Activated naive CD8-positive, alpha-beta T cell treated with anti-CD3 and anti-CD28 coated beads for 36 hours (primary cell): ENCODE results near the gene AFDN. TPM values are rescaled to one million over a fixed set of nuclear protein-coding genes. Genes with fewer than 3 reads are reported as not detected.

Experiments
- DNase-seq: peaks from one replicate; pipeline ENCODE4 v3.0.0; 2021
- H3K27ac Mint-ChIP-seq: one replicate; pipeline ENCODE4 v1.8.0; 2022; ENCODE audit warnings: mild to moderate bottlenecking, moderate library complexity, mixed read lengths
- H3K27me3 Mint-ChIP-seq: one replicate; pipeline ENCODE4 v1.8.0; 2022; ENCODE audit warnings: mild to moderate bottlenecking, mixed read lengths
- H3K36me3 Mint-ChIP-seq: one replicate; pipeline ENCODE4 v1.8.0; 2021; ENCODE audit warnings: mild to moderate bottlenecking, mixed read lengths
- H3K4me1 Mint-ChIP-seq: one replicate; pipeline ENCODE4 v1.8.0; 2021; ENCODE audit warnings: mixed read lengths
- H3K4me3 Mint-ChIP-seq: one replicate; pipeline ENCODE4 v1.8.0; 2022; ENCODE audit warnings: mild to moderate bottlenecking, moderate library complexity, mixed read lengths
- H3K9me3 Mint-ChIP-seq: one replicate; pipeline ENCODE4 v1.8.0; 2022; ENCODE audit warnings: mixed read lengths
- total RNA-seq, 2 experiments: library from RNA; stranded (reverse); gene quantifications; one replicate each; pipeline ENCODE4 v1.2.3, GENCODE V29; 2021

The AFDN gene
- total RNA-seq, 2 experiments from 2014 or later, result 18.7 to 23.5 TPM

DNA sequence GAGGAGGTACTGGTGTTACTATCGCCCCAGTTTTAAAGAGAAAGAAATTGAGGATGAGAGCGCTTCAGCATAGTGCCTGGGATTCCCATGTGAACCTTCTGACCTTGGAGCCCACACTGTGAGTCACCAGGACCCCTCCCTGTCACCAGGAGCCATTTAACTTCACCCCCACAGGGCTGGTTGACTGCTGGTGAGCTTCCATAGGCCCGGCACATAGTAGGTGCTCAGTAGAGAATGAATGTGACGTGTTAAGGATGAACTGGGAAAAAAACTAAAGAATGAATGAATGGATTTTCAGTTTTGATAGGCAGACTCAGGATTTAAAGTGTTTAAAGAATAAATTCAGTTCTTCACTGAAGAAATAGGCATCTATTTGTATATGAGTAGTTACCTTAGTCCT lies 117.4 kb downstream of the AFDN start:
- Mint-ChIP-seq H3K4me1 (no peaks in the 10 kb centered on the region), H3K4me3 (no peak overlapping the region), H3K36me3 (no peaks in the 10 kb centered on the region), H3K27ac (no peak overlapping the region), H3K27me3 (peaks cover 6% of the 10 kb centered on the region), H3K9me3 (no peaks in the 10 kb centered on the region)
- no peak for DNase-seq

DNA sequence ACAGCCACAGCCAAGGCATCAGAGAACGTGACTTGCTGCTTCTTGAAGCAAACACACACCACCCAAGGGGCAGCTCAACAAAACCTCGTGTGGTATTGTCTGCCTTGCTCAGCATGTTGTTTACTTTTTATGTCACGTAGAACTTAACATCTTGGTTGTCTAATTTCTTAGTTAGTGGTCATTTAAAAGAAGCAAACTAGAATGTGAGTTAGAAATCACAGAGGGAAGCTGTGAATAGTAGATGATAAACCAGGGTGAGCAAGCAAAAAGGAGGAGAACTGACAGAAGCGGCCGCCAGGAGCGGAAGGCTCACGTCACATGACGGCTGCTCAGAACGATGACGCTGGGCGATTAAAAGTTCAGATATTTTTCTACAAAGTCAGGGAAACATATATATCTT lies 119.3 kb downstream of the AFDN start:
- Mint-ChIP-seq H3K9me3 (no peaks in the 10 kb centered on the region), H3K36me3 (peaks cover 4% of the 10 kb centered on the region), H3K27me3 (no peaks in the 10 kb centered on the region), H3K4me1 (no peaks in the 10 kb centered on the region), H3K4me3 (no peak overlapping the region), H3K27ac (no peak overlapping the region)
- DNase-seq, result no peak

DNA sequence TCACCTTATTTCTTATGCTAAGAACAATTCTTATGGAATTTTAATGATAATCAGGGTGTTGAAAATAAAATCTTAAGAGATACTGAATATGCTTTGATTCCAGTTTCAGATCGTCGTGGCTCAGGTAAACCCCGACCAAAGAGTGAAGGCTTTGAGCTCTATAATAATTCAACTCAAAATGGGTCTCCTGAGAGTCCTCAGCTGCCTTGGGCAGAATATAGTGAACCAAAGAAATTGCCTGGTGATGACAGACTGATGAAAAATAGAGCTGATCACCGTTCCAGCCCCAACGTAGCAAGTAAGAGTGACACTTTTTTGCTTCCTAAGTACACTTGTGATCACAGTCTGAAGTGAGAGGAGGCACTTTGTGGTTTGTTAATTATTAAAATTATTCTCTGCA lies 119.9 kb downstream of the AFDN start:
- H3K9me3 Mint-ChIP-seq, result no peaks in the 10 kb centered on the region
- peaks cover 7% of the 10 kb centered on the region for H3K36me3 Mint-ChIP-seq
- H3K4me3 Mint-ChIP-seq, result no peak overlapping the region
- DNase-seq, result no peak
- no peaks in the 10 kb centered on the region for H3K27me3 Mint-ChIP-seq
- no peak overlapping the region for H3K27ac Mint-ChIP-seq
- no peaks in the 10 kb centered on the region for H3K4me1 Mint-ChIP-seq

DNA sequence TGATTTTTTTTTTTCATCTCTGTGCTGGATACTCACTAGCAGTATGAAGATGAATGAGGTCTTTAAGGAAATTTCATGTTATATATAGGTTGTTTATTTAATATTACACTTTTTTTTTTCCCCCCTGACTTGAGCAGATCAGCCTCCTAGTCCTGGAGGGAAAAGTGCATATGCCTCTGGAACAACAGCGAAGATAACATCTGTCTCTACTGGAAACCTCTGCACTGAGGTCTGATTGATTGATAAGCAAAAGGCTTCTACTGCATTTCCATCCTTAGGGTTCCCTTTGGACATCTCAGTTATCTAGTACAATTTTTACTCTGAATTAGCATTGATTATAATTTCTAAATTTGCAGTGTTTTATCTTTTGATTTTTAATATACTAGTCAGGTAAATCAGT lies 121.0 kb downstream of the AFDN start:
- Mint-ChIP-seq H3K4me3 (no peak overlapping the region), H3K27ac (no peak overlapping the region), H3K9me3 (no peaks in the 10 kb centered on the region), H3K36me3 (peaks cover 7% of the 10 kb centered on the region), H3K4me1 (no peaks in the 10 kb centered on the region), H3K27me3 (no peaks in the 10 kb centered on the region)
- DNase-seq, result no peak

GRCh38 chr6:167948716-167949115 lies 122.0 kb downstream of the AFDN start:
- H3K36me3 Mint-ChIP-seq, result peaks cover 7% of the 10 kb centered on the region
- no peaks in the 10 kb centered on the region for H3K4me1 Mint-ChIP-seq
- no peaks in the 10 kb centered on the region for H3K9me3 Mint-ChIP-seq
- no peak overlapping the region for H3K27ac Mint-ChIP-seq
- no peak overlapping the region for H3K4me3 Mint-ChIP-seq
- H3K27me3 Mint-ChIP-seq, result no peaks in the 10 kb centered on the region
- DNase-seq, result no peak

GRCh38 chr6:167949121-167949684 lies 122.5 kb downstream of the AFDN start:
- no peaks in the 10 kb centered on the region for H3K4me1 Mint-ChIP-seq
- DNase-seq, result no peak
- no peak overlapping the region for H3K27ac Mint-ChIP-seq
- no peaks in the 10 kb centered on the region for H3K27me3 Mint-ChIP-seq
- peaks cover 7% of the 10 kb centered on the region for H3K36me3 Mint-ChIP-seq
- H3K9me3 Mint-ChIP-seq, result no peaks in the 10 kb centered on the region
- H3K4me3 Mint-ChIP-seq, result no peak overlapping the region

DNA sequence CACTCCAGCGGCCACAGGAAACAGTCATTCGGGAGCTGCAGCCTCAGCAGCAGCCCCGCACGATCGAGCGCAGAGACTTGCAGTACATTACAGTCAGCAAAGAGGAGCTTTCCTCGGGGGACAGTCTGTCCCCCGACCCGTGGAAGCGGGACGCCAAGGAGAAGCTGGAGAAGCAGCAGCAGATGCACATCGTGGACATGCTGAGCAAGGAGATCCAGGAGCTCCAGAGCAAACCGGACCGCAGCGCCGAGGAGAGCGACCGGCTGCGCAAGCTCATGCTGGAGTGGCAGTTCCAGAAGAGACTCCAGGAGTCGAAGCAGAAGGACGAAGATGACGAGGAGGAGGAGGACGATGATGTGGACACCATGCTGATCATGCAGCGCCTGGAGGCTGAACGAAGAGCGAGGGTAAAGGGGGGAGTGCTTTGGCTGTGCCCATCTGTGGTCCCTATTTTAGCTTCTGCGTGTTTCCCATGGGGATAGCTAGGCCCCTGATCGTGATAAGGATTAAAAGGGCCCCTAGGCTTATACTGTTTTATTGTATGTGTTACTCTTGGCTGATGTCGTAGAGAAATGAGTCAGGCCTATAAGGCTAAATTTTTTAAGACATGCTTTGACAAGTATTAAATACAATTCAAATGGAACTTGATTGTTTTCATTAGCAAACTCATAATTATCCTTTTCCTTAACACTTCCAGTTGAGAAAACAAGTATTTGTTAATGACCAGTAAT lies 125.2 kb downstream of the AFDN start:
- no peak overlapping the region for H3K4me3 Mint-ChIP-seq
- no peaks in the 10 kb centered on the region for H3K9me3 Mint-ChIP-seq
- no peaks in the 10 kb centered on the region for H3K27me3 Mint-ChIP-seq
- no peak for DNase-seq
- peaks cover 7% of the 10 kb centered on the region for H3K36me3 Mint-ChIP-seq
- H3K27ac Mint-ChIP-seq, result no peak overlapping the region
- H3K4me1 Mint-ChIP-seq, result no peaks in the 10 kb centered on the region

DNA sequence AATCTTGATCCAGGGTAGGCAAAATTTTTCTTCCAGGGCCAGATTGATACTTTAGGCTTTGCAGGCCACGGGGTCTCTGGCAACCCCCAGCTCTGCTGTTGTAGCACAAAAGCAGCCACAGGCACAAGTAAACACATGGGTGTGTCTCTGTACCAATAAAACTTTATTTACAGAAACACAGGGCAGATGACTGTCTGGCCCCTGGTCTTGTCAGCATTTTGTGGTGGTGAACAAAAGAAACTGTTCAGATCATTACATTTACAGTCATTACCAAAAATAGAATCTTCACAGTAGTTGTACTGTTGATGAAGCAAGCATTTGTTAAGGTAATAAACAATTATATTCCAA lies 125.8 kb downstream of the AFDN start:
- Mint-ChIP-seq H3K27ac (no peak overlapping the region), H3K4me3 (no peak overlapping the region), H3K36me3 (peaks cover 7% of the 10 kb centered on the region), H3K4me1 (no peaks in the 10 kb centered on the region), H3K27me3 (no peaks in the 10 kb centered on the region), H3K9me3 (no peaks in the 10 kb centered on the region)
- no peak for DNase-seq

- H3K4me3 Mint-ChIP-seq, result no peak overlapping the region
- peaks cover 2% of the 10 kb centered on the region for H3K27me3 Mint-ChIP-seq
- no peak for DNase-seq
Measured at GRCh38 chr6:167953551-167953950, 126.8 kb downstream of the AFDN start.

GRCh38 chr6:167954151-167954550 lies 127.4 kb downstream of the AFDN start:
- no peak overlapping the region for H3K27ac Mint-ChIP-seq
- peaks cover 7% of the 10 kb centered on the region for H3K36me3 Mint-ChIP-seq
- H3K27me3 Mint-ChIP-seq, result peaks cover 3% of the 10 kb centered on the region
- DNase-seq, result no peak
- no peak overlapping the region for H3K4me3 Mint-ChIP-seq
- H3K4me1 Mint-ChIP-seq, result no peaks in the 10 kb centered on the region
- H3K9me3 Mint-ChIP-seq, result no peaks in the 10 kb centered on the region

More at GRCh38 chr6:167953551-167953950, 126.8 kb downstream of the AFDN start:
- no peaks in the 10 kb centered on the region for H3K4me1 Mint-ChIP-seq
- H3K36me3 Mint-ChIP-seq, result peaks cover 7% of the 10 kb centered on the region
- no peak overlapping the region for H3K27ac Mint-ChIP-seq
- H3K9me3 Mint-ChIP-seq, result no peaks in the 10 kb centered on the region

DNA sequence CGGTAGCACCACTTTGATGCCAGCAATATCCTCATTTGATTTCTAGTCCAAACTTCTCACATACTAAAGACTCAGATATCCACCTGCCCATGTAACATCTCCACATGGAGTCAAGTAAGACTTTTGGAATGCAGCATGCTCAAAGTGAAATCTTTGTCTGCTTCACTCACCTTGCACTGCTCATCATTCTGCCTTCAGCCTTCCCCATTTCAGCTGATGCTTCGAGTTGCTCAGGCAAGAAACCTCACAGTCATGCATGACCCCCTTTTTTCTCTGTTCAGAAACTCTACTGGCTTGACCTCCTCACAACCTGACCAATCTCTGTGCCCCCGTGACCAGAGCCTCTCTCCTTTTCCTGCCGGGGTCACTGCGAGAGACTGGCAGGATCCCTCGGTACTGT lies 129.8 kb downstream of the AFDN start:
- H3K27ac Mint-ChIP-seq, result no peak overlapping the region
- no peak overlapping the region for H3K4me3 Mint-ChIP-seq
- H3K36me3 Mint-ChIP-seq, result peaks cover 2% of the 10 kb centered on the region
- peaks cover 3% of the 10 kb centered on the region for H3K27me3 Mint-ChIP-seq
- no peaks in the 10 kb centered on the region for H3K9me3 Mint-ChIP-seq
- no peak for DNase-seq
- H3K4me1 Mint-ChIP-seq, result no peaks in the 10 kb centered on the region

DNA sequence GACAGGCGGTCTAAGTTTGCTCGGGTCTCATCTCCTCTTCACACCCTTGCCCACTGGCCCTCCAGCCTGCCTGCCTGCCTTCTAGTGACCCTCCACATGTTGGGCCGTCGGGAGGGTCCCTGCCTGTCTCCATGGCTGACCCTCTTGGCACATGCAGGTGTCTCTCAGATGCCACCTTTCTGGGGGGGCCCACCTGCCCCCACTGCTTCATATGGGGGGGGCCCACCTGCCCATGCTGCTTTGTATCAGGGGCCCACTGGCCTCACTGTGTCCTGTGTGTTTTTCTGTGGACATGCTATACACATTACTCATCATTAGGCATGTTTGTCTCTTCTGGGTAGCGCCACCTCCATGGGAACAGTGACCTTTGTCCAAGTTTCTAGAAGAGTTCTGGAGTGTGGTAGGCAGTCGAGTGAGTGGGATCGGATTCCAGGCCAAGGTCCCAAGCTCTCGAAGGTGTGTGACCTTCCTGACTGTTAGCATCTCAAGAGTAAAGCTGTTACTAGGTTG lies 130.3 kb downstream of the AFDN start:
- Mint-ChIP-seq H3K4me3 (no peak overlapping the region), H3K36me3 (no peaks in the 10 kb centered on the region), H3K27me3 (peaks cover 3% of the 10 kb centered on the region), H3K4me1 (no peaks in the 10 kb centered on the region), H3K9me3 (no peaks in the 10 kb centered on the region), H3K27ac (no peak overlapping the region)
- no peak for DNase-seq

DNA sequence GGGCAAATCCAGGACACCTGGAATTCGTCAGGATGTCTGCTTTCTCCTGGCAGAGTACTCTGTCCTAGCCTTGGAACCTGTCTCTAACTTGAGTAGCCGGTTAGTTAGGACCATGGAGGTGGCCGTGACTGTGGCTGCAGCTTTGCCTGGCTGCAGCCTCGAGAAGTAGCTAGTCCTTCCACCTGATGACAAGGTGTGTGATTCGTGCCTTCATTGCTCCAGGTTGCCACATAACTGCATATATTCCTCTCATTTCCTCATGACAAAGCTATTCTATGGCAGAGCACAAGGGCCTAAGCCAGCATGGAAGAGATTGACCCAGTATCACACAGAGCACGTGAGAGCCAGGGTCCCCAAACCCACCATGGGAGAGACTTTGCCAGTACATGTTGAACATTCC lies 130.9 kb downstream of the AFDN start:
- Mint-ChIP-seq H3K36me3 (no peaks in the 10 kb centered on the region), H3K9me3 (no peaks in the 10 kb centered on the region), H3K27ac (no peak overlapping the region), H3K4me1 (no peaks in the 10 kb centered on the region), H3K27me3 (peaks cover 3% of the 10 kb centered on the region), H3K4me3 (no peak overlapping the region)
- DNase-seq, result no peak

- Mint-ChIP-seq H3K9me3 (no peaks in the 10 kb centered on the region), H3K36me3 (no peaks in the 10 kb centered on the region), H3K4me3 (no peak overlapping the region), H3K27me3 (peaks cover 3% of the 10 kb centered on the region), H3K4me1 (no peaks in the 10 kb centered on the region), H3K27ac (no peak overlapping the region)
- DNase-seq, result no peak
Measured at GRCh38 chr6:167960579-167960978, 133.9 kb downstream of the AFDN start.

GRCh38 chr6:167962711-167963110 lies 136.0 kb downstream of the AFDN start:
- no peaks in the 10 kb centered on the region for H3K4me1 Mint-ChIP-seq
- DNase-seq, result no peak
- H3K36me3 Mint-ChIP-seq, result no peaks in the 10 kb centered on the region
- H3K27me3 Mint-ChIP-seq, result peaks cover 3% of the 10 kb centered on the region
- H3K4me3 Mint-ChIP-seq, result no peak overlapping the region
- H3K27ac Mint-ChIP-seq, result no peak overlapping the region
- H3K9me3 Mint-ChIP-seq, result no peaks in the 10 kb centered on the region

DNA sequence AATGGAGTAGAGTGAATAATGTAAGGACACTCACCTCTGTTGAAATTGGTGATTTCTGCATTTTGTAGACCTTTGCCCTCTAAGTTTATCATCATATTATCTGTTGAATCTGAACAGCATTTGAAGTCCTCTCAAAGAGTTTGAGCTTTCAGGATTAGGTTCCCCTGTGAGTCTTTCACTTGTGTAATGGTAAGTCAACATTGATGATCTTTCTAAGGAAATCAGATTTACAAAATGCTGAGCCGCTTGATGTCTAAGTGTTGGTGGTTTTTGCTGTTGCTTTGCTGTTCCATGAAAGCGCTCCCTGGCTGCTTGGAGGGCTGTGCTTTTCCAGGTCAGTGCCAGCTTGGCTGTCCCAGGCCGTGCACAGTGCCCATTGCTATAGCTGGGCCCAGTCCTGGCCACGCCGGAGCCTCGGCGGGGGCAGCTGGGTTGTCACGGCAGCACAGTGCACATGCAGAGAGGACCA lies 136.9 kb downstream of the AFDN start:
- no peak overlapping the region for H3K27ac Mint-ChIP-seq
- H3K27me3 Mint-ChIP-seq, result peaks cover under 1% of the 10 kb centered on the region
- DNase-seq, result no peak
- no peaks in the 10 kb centered on the region for H3K4me1 Mint-ChIP-seq
- no peaks in the 10 kb centered on the region for H3K36me3 Mint-ChIP-seq
- H3K9me3 Mint-ChIP-seq, result no peaks in the 10 kb centered on the region
- H3K4me3 Mint-ChIP-seq, result no peak overlapping the region
